Dermis microvascular lymphatic vessel endothelial cell (primary cell): Measurements from ENCODE around the gene TNMD. TPM values are rescaled to one million over a fixed set of nuclear protein-coding genes. Genes with fewer than 3 reads are reported as not detected.
A peak's percentile ranks its signal among the peaks of the same experiment; 100 is the strongest.

Experiments
- DNase-seq, 2 donors: peaks; one replicate each; pipeline versions ENCODE4 v3.0.0 to v3.0.0-alpha.2; 2010; ENCODE audit warnings: low read depth in 2 of 2
- total RNA-seq: library from RNA; depleted of rRNA; stranded (reverse); fragments of >200 nt; gene quantifications from 2 replicates; pipeline ENCODE4 v1.2.1, GENCODE V29; 2014

TNMD gene
- total RNA-seq, 1 donor from 2014 or later: not detected

GRCh38 chrX:100643956-100644860 is 59.5 kb downstream of the TNMD start, which contains the start of gene SRPX2:
SRPX2 (plus strand) TSS chrX:100644199; CDS start chrX:100646323, 2,124 bp downstream.
- DNase-seq: peak in 1 of 2 donors; percentile 88

GRCh38 chrX:100645106-100645505 is 60.4 kb downstream of the TNMD start:
- no peak for DNase-seq

- peak in 1 of 2 donors; percentile 42 for DNase-seq
Observed at GRCh38 chrX:100647095-100647494, 62.4 kb downstream of the TNMD start.

- peak in 1 of 2 donors; percentile 46 for DNase-seq
Observed at GRCh38 chrX:100647739-100648138, 63.0 kb downstream of the TNMD start.

GRCh38 chrX:100648458-100649417 is 64.0 kb downstream of the TNMD start:
- DNase-seq: peak; percentile 56 to 72

Other genes with a start within 250 kb of the TNMD start
- 0.13 and 0.25 TPM in 2 replicates for gene PCDH19, start 174.7 kb upstream of the TNMD start, total RNA-seq
- gene TSPAN6, start 51.9 kb downstream of the TNMD start, total RNA-seq: 42.2 and 67.5 TPM in 2 replicates
- gene SRPX2, start 59.3 kb downstream of the TNMD start, total RNA-seq: 1.9 and 4.0 TPM in 2 replicates
- gene SYTL4, start 147.2 kb downstream of the TNMD start, total RNA-seq: 16.8 and 43.4 TPM in 2 replicates
- 13.2 and 14.9 TPM in 2 replicates for gene CSTF2, start 235.5 kb downstream of the TNMD start, total RNA-seq